Prostate gland (tissue), 2 donors: ENCODE data around the gene ASXL2.

ENCODE experiments used
- POLR2A ChIP-seq: fragments of 450-650 bp; IDR thresholded peaks from one replicate; pipeline ENCODE4 v1.6.1; 2016; ENCODE audit warnings: antibody characterized with exemption, mild to moderate bottlenecking
- POLR2AphosphoS5 ChIP-seq: sonication (generic); formaldehyde crosslinking; IDR thresholded peaks from one replicate; pipeline ENCODE4 v1.6.1; 2017; ENCODE audit warnings: antibody characterized with exemption
- TF ChIP-seq, protein P1 (sequence below), 4 experiments: fragments of 200-600 bp in 2 of 4; fragments of 450-650 bp in 2 of 4; sonication (generic) in 2 of 4; IDR thresholded peaks; 1 replicate in 3 of 4; 2 replicates in 1 of 4; pipeline ENCODE4 v1.5.1; 2016 to 2019; ENCODE audit warnings: antibody characterized with exemption in 4 of 4, mild to moderate bottlenecking in 2 of 4, moderate library complexity in 2 of 4

DNA sequence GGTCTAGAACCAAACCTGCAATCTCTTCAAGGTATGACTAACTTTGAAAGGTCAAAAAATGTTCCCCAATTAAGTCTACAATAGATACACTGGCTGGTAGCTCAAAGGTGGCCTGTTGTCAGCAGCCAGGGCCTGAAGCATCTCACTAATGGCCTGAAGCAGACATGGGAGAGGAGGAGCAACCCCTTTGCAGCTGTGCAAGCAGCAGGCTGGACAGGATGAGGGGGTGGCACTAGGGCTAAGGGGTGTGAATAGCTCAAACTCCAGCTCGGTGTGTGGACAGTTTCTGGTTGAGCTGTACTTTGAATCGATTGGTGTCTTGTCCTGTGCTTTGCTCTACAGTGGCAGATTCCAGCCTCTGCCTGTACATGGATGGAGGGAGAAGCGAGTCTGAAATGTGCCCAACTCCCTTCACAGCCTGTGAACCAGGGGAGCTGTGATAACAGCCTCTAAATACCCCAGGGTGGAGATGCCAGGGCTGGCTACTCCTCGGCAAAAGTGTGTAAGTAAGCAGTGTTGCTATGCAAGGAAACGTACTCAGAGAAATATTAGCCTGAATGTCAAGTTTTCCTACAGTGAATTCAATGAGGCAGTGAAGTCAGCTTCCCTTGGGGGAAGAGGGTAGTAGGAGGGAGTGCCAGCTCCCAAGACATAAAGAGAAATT is 170.2 kb downstream of the ASXL2 start:
- TF ChIP-seq, protein P1, sequence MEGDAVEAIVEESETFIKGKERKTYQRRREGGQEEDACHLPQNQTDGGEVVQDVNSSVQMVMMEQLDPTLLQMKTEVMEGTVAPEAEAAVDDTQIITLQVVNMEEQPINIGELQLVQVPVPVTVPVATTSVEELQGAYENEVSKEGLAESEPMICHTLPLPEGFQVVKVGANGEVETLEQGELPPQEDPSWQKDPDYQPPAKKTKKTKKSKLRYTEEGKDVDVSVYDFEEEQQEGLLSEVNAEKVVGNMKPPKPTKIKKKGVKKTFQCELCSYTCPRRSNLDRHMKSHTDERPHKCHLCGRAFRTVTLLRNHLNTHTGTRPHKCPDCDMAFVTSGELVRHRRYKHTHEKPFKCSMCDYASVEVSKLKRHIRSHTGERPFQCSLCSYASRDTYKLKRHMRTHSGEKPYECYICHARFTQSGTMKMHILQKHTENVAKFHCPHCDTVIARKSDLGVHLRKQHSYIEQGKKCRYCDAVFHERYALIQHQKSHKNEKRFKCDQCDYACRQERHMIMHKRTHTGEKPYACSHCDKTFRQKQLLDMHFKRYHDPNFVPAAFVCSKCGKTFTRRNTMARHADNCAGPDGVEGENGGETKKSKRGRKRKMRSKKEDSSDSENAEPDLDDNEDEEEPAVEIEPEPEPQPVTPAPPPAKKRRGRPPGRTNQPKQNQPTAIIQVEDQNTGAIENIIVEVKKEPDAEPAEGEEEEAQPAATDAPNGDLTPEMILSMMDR (IDR thresholded peaks at IDR 0.05): no peak
- TF ChIP-seq POLR2A: no peak
- TF ChIP-seq POLR2AphosphoS5: no peak
